GM18868 (cell line): Measurements from ENCODE around the gene SPO11.
"Not testable (repeated sequence)": the region's sequence is repeated elsewhere in the genome, so short reads cannot be mapped to it uniquely, and the experiment has no call there.

Source experiments
- ATAC-seq: cut with Tn5 transposase; IDR thresholded peaks from one replicate; pipeline ENCODE4 v1.9.1; 2021; ENCODE audit warnings: mild to moderate bottlenecking, moderate library complexity; ENCODE audit not compliant: unreplicated experiment

The SPO11 gene

DNA sequence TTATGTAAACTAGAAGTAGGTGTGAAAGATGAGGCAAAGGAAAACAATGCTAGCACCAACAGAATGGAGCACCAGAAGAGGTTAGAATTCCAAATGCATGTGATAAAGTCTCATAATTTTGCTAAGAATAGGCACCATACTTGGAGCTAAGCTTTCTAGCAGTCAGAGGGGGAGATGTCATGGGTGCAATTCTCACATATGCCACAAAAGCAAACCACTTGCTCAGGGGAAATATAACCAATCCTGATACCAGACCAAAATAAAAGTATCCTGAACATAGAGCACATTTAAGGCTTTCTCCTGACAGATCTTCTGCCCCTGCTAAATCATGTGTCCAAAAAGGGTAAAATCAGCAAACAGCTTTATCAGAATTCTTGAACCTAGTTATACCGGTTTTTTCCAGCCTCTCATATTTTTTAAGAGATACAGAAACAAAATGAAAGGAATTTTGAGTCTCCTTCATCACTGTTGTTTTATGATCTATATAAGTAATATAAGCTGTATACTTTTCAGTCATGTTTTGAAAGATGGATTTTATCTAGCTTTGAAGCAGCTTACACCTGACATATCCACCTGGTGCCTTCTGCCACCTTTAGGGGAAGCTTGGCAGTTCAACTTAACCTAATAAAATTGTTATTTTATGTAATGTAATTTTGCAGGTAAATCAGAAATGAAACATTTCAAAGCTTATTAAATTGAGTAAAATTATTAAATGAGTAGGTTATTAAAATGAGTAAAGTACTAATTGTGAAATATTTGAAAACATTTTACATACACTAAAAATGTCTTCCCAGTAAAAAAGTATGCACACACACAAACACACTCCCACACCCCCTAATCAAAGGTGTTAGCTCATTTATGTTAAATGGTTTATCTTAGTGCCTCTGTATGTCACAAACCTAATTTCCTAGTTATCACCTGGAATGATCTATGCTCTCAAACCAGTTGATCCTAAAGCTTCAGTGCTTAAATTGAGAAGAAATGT, 2.8 kb downstream of the SPO11 start:
- ATAC-seq = no peak

DNA sequence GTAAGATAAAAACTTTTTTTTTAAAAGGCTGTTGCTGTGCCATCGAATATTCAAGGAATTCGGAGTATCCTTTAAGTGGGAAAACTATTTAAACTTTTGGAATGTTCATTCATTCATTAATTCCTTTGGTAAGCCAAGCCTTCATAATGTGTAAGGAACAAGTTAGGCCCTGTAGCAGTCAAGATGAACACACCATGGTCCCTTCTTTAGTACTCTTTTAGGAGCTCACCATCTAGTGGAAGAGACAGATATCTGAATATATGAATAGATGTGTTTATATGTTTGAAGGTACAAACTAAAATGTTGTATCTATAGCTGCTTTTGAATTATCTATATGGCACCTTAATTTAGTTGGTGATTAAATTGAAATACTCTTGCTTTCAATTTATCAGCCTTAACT, 5.8 kb downstream of the SPO11 start:
- ATAC-seq = no peak

DNA sequence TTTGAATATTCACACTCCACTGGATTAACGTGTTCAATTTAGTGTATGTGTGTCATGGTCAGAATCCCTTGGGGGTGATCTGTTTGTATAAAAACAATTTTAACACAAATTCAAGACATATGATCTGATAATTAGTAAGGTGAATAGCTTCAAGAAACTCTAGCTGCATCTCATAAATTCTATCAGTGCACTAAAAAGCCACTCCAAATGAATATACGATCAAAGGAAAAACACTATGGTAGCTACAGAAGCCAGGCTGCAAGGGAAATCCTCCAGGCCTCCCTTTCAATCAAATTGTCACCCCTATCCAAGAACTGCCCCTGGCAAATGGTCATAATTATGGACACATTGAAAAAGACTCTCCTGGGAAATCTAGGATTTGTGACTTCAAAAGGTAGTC, 12.1 kb downstream of the SPO11 start:
- no peak for ATAC-seq

DNA sequence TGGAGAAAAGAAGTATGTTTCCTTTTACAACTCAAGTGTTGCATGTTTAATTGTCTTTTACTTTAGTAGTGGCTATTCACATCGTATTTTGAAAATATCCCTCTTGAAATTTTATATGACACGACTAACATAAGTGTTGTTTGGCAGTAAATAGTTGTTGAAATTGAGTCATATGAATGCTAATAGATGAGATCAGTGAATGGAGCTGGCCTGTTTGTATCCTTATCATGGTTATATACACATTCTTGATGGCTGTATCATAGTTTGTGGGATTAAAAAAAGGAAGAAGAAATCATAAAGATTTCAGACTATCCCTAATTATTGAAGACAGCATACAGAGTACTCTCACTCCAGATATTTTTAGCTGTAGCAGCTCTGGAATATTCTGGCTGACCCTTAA, 13.2 kb downstream of the SPO11 start:
- no peak for ATAC-seq

DNA sequence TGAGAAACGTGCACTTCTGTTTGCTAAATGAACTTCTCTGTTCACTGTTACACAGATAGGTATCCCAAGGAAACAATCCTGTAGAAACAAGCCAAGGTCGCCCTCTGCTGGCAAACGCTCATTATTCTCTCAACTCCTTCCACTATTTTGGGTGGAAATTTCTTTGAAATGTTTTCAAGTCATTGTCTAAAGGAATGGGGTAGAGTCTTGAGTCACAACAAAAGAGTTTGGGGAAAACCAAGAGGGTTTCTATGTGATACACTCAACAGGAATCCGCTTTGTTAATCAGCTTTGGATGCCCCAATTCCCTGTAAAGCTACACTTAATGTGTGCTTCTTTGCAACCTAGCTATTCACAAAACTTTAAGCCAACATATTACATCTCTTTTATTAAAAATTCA, 16.9 kb downstream of the SPO11 start:
- ATAC-seq = no peak

DNA sequence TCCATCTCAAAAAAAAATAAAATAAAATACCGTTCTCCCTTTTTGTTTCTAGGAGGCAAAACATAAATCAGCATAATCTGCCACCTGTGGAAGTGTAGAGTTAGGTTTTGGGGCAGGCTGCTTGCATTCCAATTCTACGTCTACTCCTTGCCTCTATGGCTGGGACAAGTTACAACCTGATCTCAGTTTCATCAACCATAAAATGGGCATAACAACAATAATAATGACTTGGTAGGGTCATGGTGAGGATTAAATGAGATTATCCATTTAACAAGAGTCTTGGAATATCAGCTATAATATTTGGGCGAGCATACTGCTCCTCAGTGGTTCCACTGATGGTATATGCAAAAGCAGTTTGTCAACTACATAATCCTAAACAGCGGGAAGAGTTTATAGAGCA, 17.8 kb downstream of the SPO11 start:
- no peak for ATAC-seq

DNA sequence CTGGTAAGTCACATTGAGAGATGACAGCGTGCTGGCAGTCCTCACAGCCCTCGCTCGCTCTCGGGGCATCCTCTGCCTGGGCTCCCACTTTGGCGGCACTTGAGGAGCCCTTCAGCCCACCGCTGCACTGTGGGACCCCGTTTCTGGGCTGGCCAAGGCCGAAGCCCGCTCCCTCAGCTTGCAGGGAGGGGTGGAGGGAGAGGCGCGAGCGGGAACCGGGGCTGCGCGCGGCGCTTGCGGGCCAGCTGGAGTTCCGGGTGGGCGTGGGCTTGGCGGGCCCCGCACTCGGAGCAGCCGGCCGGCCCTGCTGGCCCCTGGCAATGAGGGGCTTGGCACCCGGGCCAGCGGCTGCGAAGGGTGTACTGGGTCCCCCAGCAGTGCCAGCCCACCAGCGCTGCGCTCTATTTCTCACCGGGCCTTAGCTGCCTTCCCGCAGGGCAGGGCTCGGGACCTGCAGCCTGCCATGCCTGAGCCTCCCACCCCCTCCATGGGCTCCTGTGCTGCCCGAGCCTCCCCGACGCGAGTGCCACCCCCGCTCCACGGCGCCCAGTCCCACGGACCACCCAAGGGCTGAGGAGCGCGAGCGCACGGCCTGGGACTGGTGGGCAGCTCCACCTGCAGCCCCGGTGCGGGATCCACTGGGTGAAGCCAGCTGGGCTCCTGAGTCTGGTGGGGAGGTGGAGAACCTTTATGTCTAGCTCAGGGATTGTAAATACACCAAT, 18.8 kb downstream of the SPO11 start:
- not testable (repeated sequence) for ATAC-seq

DNA sequence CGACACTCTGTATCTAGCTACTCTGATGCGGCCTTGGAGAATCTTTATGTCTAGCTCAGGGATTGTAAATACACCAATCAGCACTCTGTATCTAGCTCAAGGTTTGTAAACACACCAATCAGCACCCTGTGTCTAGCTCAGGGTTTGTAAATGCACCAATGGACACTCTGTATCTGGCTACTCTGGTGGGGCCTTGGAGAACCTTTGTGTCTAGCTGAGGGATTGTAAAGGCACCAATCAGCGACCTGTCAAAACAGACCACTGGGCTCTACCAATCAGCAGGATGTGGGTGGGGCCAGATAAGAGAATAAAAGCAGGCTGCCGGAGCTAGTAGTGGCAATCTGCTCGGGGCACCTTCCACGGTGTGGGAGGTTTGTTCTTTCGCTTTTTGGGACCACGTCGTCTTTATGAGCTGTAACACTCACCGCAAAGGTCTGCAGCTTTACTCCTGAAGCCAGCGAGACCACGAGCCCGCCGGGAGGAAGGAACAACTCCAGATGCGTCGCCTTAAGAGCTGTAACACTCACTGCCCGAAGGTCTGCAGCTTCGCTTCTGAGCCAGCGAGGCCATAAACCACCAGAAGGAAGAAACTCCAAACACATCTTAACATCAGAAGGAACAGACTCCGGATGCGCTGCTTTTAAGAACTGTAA, 19.4 kb downstream of the SPO11 start:
- ATAC-seq = not testable (repeated sequence)

DNA sequence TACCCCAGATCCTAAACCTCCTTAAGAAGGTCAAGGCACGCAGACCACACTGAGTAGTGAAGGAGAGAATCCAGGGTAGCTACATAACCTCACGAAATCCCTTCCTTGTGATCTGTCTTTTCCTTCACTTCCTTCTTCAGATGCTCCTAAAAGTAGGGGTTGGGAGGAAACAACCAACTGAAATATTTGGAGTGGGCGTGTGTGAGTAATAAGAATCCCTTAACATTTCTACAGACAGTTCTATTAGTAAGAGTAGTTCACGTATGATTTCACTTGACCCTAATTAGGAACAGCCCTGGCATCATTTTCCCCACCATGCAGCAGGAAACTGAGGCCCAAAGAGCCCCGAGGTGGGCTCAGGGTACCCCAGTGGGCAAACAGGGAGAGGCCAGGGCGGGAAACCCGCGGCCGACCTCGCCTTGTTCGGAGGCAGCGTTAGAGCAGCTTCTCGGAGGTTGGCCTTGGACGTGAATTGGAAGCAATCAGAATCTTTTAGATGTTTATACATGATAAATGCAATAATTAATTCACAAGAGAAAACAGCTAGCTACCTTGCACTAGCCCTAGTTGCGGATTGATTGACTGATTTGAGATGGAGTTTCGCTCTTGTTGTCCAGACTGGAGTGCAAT, 20.6 kb downstream of the SPO11 start:
- no peak for ATAC-seq

DNA sequence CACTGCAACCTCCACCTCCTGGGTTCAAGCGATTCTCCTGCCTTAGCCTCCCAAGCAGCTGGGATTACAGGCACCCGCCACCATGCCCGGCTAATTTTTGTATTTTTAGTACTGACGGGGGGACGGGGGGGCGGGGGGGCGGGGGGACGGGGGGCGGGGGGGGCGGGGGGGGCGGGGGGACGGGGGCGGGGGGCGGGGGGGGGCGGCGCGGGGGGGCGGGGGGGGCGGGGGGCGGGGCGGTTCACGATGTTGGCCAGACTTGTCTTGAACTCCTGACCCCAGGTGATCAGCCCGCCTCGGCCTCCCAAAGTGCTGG, 21.1 kb downstream of the SPO11 start:
- ATAC-seq = not testable (repeated sequence)

DNA sequence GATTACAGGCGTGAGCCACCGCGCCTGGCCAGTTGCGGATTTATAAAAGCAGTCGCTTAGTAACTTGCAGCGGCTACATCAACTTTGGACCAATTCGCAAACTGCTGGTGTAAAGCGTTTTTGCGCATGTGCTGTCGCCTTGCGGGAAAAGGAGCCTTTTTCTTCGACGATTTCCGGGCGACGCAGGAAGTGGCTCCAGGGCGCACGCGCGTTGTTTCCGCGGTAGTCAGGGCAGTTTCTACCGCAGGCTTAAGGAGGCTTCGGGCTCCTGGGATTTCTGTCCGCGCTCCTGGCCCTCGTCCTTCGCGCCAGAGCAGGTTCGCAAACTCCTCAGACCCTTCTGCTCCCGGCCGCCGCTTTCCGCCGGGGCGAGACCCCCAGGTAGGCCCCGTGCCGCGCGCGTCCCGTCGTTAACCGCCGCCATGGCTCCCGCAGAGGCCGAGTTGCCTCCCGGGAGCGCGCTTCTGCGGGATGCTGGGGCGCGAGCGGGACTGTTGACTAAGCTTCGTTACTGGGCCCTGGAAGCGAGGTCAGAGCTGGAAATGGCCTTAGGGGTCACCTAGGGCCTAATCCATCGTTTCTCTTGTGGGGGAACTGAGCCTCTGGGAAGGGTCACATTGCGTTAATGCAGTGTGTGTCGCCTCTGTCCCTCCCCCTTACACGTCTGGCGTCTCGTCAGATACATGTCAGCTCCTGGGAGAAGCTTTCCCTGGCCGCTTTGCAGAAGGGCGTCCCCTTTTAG, 21.6 kb downstream of the SPO11 start, which contains the start of gene RAE1:
RAE1 (plus strand) TSS at position 214 of the 742 bp plus-strand sequence. CDS start 2,784 bp downstream, outside the sequence.
- peak; percentile 87 for ATAC-seq

DNA sequence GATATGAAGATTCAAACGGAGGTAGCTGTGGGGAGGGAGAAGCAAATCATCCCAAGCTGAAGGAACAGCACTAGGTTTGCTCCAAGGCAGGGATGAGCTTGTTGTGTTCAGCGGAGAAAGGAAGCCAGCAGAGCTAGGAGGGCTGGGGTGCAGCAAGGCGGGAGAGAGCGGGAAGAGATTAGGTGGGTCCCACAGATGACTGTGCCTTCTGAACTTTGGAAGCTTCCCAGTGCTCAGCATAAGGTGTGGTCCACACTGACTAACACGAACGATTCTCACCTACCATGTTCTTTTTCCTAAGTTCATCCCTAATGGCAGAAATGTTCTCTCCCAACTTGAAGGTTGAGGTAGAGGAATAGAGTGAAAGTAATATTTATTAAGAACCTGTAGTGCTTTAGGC, 22.7 kb downstream of the SPO11 start:
- ATAC-seq = no peak

DNA sequence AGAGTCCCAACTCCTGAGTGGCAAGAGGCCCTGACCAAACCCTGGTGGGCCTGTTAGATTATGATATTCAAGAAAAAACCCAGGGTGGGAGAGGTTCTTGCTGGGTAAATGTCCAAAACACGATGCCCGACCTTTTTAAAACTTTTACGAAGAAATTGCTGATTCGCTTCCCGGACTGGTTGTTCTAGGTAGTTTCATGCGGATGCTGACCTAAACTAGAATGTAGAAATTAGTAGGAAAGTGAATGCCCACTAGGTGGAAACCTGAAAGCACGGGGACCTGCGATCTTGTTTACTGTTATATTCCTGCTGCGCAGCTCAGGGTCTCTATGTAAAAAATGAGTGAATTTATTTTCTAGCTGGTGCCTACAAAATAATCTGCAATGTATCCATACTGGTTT, 23.7 kb downstream of the SPO11 start:
- no peak for ATAC-seq

DNA sequence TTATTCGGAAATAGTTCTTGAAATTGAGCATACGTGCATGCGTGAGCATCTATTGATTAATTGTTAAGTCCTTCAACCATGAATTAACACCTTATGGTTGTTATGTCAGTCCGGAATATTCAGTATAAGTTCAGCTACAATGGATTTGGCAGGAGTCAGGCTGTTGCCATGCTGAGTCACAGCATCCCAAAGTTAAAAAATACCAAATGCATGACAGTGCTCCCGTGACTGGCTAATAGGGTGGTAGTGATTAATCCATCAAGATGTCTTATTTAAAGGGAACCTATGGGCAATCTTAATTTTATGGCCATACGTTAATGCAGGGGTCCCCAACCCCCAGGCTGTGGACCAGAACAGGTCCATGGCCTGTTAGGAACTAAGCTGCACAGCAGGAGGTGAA, 31.9 kb downstream of the SPO11 start:
- ATAC-seq = no peak

DNA sequence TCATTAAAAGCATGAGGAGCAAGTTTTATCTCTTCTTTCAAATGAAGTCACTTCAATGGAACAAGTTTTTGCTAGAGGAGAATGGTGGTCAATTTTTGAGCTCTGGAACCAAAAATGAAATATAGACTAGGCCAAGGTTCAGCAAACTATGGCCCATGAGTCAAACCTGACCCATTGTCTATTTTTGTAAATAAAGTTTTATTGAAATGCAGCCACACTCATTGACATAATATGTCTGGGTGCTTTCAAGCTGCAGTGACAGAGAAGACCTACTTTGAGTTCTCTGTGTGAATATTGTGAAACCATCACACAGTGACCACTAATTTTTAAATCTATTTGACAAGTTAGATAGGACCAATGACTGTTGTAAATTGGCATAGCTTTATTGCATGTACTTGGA, 34.8 kb downstream of the SPO11 start:
- ATAC-seq = no peak

DNA sequence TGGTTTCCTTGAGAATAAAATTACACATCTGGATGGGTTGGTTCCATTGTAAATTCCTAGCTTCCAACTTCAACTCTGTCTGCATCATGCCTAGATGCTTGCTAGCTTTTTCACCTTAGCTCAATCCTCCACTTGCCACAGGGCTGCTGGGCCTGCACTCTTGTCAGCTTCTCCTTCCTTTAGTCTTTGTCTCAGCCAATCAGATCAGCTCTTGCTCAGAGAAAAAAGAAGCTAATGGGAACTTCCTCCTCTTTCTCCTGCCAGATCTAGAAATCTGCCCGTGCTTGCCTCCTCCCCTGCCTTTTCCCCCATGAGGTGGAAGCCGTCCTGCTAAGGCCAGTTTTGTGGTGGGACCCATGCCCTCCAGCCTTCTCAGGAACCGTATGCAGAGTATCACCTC, 40.0 kb downstream of the SPO11 start:
- no peak for ATAC-seq

DNA sequence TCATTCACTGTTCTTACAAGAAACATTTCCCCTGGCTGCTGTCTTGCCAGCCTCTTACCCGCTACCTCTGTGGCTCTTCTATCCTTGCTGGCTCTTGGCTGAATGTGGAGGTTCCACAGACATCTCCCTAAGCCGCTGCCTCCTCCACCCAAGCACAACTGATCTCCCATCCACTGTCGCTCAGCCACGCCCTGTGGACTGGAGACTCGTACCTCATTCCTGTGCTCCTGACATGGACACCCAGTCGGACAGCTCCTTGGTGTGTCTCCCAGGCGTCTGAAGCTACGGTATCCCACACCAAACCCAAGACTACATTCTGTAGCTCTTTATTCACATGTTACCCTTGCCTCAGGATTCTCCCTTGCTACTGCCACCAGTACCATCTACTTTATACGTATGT, 40.7 kb downstream of the SPO11 start:
- ATAC-seq = no peak

DNA sequence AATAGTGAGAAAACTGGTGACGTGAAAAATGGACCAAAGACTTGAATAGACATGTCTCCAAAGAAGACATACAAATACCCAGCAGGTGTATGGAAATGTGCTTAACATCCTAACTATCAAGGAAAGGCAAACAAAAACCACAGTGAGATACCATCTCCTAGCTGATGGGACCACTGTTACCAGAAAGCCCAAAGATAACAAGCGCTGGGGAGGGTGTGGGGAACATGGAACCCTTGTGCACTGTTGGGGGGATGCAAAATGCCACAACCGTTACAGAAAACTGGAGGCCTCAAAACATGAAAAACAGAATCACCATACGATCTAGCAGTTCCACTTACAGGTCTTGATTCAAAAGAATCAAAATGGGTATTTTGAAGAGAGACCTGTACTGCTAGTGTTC, 41.8 kb downstream of the SPO11 start:
- no peak for ATAC-seq

DNA sequence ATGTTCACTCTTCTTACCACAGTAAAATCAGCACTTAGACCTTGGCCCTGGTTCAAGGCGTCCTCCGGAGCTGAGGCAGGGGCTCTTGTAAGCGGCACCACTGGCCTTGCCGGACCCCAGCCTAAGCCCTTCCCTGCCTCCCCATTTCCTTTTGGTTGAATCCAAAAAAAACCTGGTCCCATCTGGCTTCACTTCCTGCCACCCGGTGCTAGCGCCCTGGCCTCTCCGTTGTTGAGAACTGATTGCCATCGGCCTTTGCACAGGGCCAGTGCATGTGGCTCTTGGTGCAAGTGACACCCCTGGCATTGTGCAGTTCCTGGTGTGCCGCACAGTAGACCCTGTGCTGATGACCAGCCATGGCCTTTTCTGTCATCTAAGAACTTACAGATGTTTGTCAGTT, 42.6 kb downstream of the SPO11 start:
- ATAC-seq = no peak

DNA sequence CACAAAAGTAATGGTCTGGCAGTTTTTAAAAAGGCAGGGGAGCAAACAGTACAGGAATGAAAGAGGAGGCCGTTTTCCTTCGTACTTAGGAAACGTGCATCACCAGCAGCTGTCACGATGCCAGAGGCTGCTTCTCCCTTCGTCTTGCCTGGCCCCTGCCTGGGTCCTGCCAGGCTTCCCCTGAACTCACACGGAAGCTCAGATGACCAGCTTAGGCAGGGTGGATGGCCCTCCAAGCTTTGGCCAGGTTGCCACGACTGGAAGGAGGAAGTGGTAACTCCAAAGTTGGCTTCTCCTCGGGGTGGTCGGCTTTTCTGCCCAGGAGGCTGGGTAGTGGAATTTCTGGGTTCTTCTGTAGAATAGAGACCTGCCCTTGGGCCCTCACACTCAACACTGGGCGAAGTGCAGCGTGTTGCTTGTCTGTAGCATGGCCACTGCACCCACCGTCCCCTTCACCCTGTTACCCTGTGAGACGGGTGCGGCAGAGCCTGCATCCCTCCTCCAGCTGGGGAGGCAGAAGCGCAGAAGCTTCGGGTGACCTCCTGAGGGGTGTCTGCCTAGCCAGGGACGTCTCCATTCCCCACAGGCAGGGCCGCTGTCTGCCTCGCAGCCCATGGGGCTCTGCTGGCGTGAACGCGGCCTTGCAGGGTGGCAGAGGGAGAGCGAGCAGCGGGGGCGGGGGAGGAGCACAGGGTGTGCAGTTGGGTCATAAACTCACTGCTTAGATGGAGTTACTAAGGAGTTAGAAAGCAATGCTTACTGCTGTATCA, 43.2 kb downstream of the SPO11 start:
- no peak for ATAC-seq
